Bronchial epithelial cell (primary cell): ENCODE results near the gene MYH6. TPM values are rescaled to one million over a fixed set of nuclear protein-coding genes. Genes with fewer than 3 reads are reported as not detected.

Experiments used
- DNase-seq: peaks from one replicate; pipeline ENCODE4 v3.0.0-alpha.2; 2010; ENCODE audit warnings: low read depth
- FAIRE-seq: peaks from 2 replicates; lab custom pipeline; 2011; peaks lifted over from hg19 to GRCh38; lab: Jason Lieb, UNC
- H3K27me3 ChIP-seq: 2 replicates; pipeline ENCODE4 v1.5.1; 2011; ENCODE audit warnings: low read length; ENCODE audit not compliant: control insufficient read depth, insufficient read depth
- H3K36me3 ChIP-seq: 2 replicates; pipeline ENCODE4 v1.5.1; 2011; ENCODE audit warnings: low read length; ENCODE audit not compliant: control insufficient read depth, insufficient read depth
- H3K4me3 ChIP-seq: 2 replicates; pipeline ENCODE4 v1.5.1; 2011; ENCODE audit warnings: mild to moderate bottlenecking, low read depth, low read length, control low read depth
- CTCF ChIP-seq: IDR thresholded peaks from 2 replicates; pipeline ENCODE4 v1.5.1; 2011; ENCODE audit warnings: mild to moderate bottlenecking, moderate library complexity, low read length, control low read depth, inconsistent platforms; ENCODE audit not compliant: insufficient read depth, severe bottlenecking
- total RNA-seq: library from RNA; depleted of rRNA; stranded (reverse); fragments of >200 nt; gene quantifications from 2 replicates; pipeline ENCODE4 v1.2.1, GENCODE V29; 2014

Gene MYH6
- total RNA-seq, 1 donor from 2014 or later = not detected

GRCh38 chr14:23443881-23444280, 35.8 kb upstream of the MYH6 start:
- FAIRE-seq (no peak), DNase-seq (no peak)
- TF ChIP-seq CTCF = no peak
- no peak overlapping the region for H3K4me3 ChIP-seq
- H3K36me3 ChIP-seq = no peaks in the 10 kb centered on the region
- peaks cover 2% of the 10 kb centered on the region for H3K27me3 ChIP-seq

- H3K36me3 ChIP-seq = no peaks in the 10 kb centered on the region
- no peak overlapping the region for H3K4me3 ChIP-seq
- H3K27me3 ChIP-seq = peaks cover 2% of the 10 kb centered on the region
- no peak for TF ChIP-seq CTCF
- FAIRE-seq (no peak), DNase-seq (no peak)
Observed at GRCh38 chr14:23443411-23443812, 35.3 kb upstream of the MYH6 start.

GRCh38 chr14:23442721-23443356, 34.8 kb upstream of the MYH6 start:
- FAIRE-seq (no peak), DNase-seq (no peak)

GRCh38 chr14:23441076-23441475, 33.0 kb upstream of the MYH6 start:
- FAIRE-seq (no peak), DNase-seq (no peak)
- no peak for TF ChIP-seq CTCF
- no peaks in the 10 kb centered on the region for H3K36me3 ChIP-seq
- H3K27me3 ChIP-seq = peaks cover 2% of the 10 kb centered on the region
- H3K4me3 ChIP-seq = no peak overlapping the region

More at GRCh38 chr14:23442721-23443356, 34.8 kb upstream of the MYH6 start:
- Histone ChIP-seq H3K36me3 (no peaks in the 10 kb centered on the region), H3K4me3 (no peak overlapping the region), H3K27me3 (peaks cover 2% of the 10 kb centered on the region)
- no peak for TF ChIP-seq CTCF

- H3K27me3 ChIP-seq = peaks cover 2% of the 10 kb centered on the region
- no peak for TF ChIP-seq CTCF
- DNase-seq (no peak), FAIRE-seq (no peak)
- H3K4me3 ChIP-seq = no peak overlapping the region
- H3K36me3 ChIP-seq = no peaks in the 10 kb centered on the region
Observed at GRCh38 chr14:23439107-23439835, 31.2 kb upstream of the MYH6 start.
